IMR-90 (cell line): ENCODE measurements around the gene RPS19BP1. TPM values are rescaled to one million over a fixed set of nuclear protein-coding genes. Genes with fewer than 3 reads are reported as not detected.

ENCODE experiments used
- ATAC-seq: fragments of 200-7000 bp; cut with Tn5 transposase; 2 replicates; pipeline ENCODE4 v1.9.1; 2020; ENCODE audit warnings: low read depth, mild to moderate bottlenecking, moderate library complexity
- BruUV-seq: library from RNA; stranded (reverse); fragments of 400-500 nt; replicated peaks from 2 replicates; lab custom pipeline; 2021; lab: Mats Ljungman, UMichigan
- CTCF ChIA-PET: fragments of 300-600 bp; formaldehyde crosslinking; extraction: SDS; loops from one replicate; lab custom pipeline; 2021; ENCODE audit warnings: antibody characterized with exemption; lab: Yijun Ruan, JAX
- POLR2A ChIA-PET: fragments of 300-600 bp; sonication (Branson Sonifier 250); formaldehyde crosslinking; loops from one replicate; lab custom pipeline; 2022; ENCODE audit warnings: antibody characterized with exemption; ENCODE audit not compliant: unreplicated experiment; lab: Charles Lee
- DNase-seq: peaks from one replicate; pipeline ENCODE4 v3.0.0; 2013
- H2AFZ ChIP-seq: replicated peaks from 2 replicates; pipeline ENCODE3; 2013; ENCODE audit warnings: low read length, mild to moderate bottlenecking; ENCODE audit not compliant: poor library complexity
- H2AK5ac ChIP-seq: 2 replicates; pipeline ENCODE4 v1.6.1; 2013; ENCODE audit warnings: low read depth, low read length, inconsistent platforms
- H2AK9ac ChIP-seq: replicated peaks from 2 replicates; pipeline ENCODE3; 2013; ENCODE audit warnings: mild to moderate bottlenecking, low read depth, low read length, moderate library complexity; ENCODE audit not compliant: poor library complexity
- H2BK120ac ChIP-seq: 2 replicates; pipeline ENCODE4 v1.6.1; 2013; ENCODE audit warnings: low read depth, low read length, inconsistent platforms
- H2BK15ac ChIP-seq: 3 replicates; pipeline ENCODE4 v1.6.1; 2013; ENCODE audit warnings: low read depth, low read length, inconsistent platforms
- H2BK20ac ChIP-seq: 2 replicates; pipeline ENCODE4 v1.6.1; 2013; ENCODE audit warnings: low read depth, mild to moderate bottlenecking, inconsistent platforms, low read length, moderate library complexity
- H2BK5ac ChIP-seq: 2 replicates; pipeline ENCODE4 v1.6.1; 2013; ENCODE audit warnings: mild to moderate bottlenecking, low read depth, low read length, inconsistent platforms; ENCODE audit not compliant: poor library complexity, severe bottlenecking
- H3K14ac ChIP-seq: replicated peaks from 2 replicates; pipeline ENCODE4 v1.6.1; 2013; ENCODE audit warnings: low read depth, low read length, inconsistent platforms
- H3K18ac ChIP-seq: 2 replicates; pipeline ENCODE4 v1.6.1; 2013; ENCODE audit warnings: low read depth, low read length, control low read depth
- H3K23ac ChIP-seq: 2 replicates; pipeline ENCODE4 v1.6.1; 2013; ENCODE audit warnings: low read depth, low read length, inconsistent platforms
- H3K27ac ChIP-seq: 2 replicates; pipeline ENCODE4 v1.5.1; 2013; ENCODE audit warnings: mild to moderate bottlenecking, control low read depth, low read length; ENCODE audit not compliant: insufficient read depth
- H3K27me3 ChIP-seq: 2 replicates; pipeline ENCODE4 v1.6.1; 2013; ENCODE audit warnings: low read length; ENCODE audit not compliant: control insufficient read depth, insufficient read depth
- H3K36me3 ChIP-seq: 2 replicates; pipeline ENCODE4 v1.6.1; 2013; ENCODE audit warnings: low read length, mixed read lengths; ENCODE audit not compliant: control insufficient read depth, insufficient read depth
- H3K4ac ChIP-seq: 2 replicates; pipeline ENCODE4 v1.6.1; 2013; ENCODE audit warnings: low read depth, low read length, inconsistent platforms
- H3K4me1 ChIP-seq: 2 replicates; pipeline ENCODE4 v1.6.1; 2013; ENCODE audit warnings: low read length, mixed read lengths; ENCODE audit not compliant: control insufficient read depth, insufficient read depth
- H3K4me2 ChIP-seq: 2 replicates; pipeline ENCODE4 v1.6.1; 2013; ENCODE audit warnings: low read depth, mild to moderate bottlenecking, control low read depth, low read length, moderate library complexity
- H3K4me3 ChIP-seq: 2 replicates; pipeline ENCODE4 v1.5.1; 2013; ENCODE audit warnings: low read depth, mild to moderate bottlenecking, control low read depth, low read length, moderate library complexity; ENCODE audit not compliant: insufficient read depth
- H3K56ac ChIP-seq: 2 replicates; pipeline ENCODE4 v1.6.1; 2013; ENCODE audit warnings: low read length, inconsistent platforms; ENCODE audit not compliant: insufficient read depth; ENCODE audit errors: extremely low read depth
- H3K79me1 ChIP-seq, 2 experiments: 2 replicates each; pipeline ENCODE4 v1.6.1; 2013; ENCODE audit warnings: low read length in 2 of 2, inconsistent platforms in 1 of 2, low read depth in 1 of 2
- H3K9ac ChIP-seq: 2 replicates; pipeline ENCODE4 v1.6.1; 2013; ENCODE audit warnings: low read depth, low read length, control low read depth
- H3K9me1 ChIP-seq: 2 replicates; pipeline ENCODE4 v1.6.1; 2013; ENCODE audit warnings: low read length, inconsistent platforms; ENCODE audit not compliant: insufficient read depth
- H3K9me3 ChIP-seq: 2 replicates; pipeline ENCODE4 v1.6.1; 2013; ENCODE audit warnings: low read length; ENCODE audit not compliant: control insufficient read depth, insufficient read depth
- H4K20me1 ChIP-seq: 2 replicates; pipeline ENCODE4 v1.6.1; 2013; ENCODE audit warnings: low read length, inconsistent platforms; ENCODE audit not compliant: insufficient read depth
- H4K5ac ChIP-seq: 2 replicates; pipeline ENCODE4 v1.6.1; 2013; ENCODE audit warnings: mild to moderate bottlenecking, low read depth, low read length, control low read depth
- H4K8ac ChIP-seq, 2 experiments: 2 replicates each; pipeline ENCODE4 v1.6.1; 2013; ENCODE audit warnings: low read depth in 2 of 2, low read length in 2 of 2, control low read depth in 1 of 2, inconsistent platforms in 1 of 2
- H4K91ac ChIP-seq: 2 replicates; pipeline ENCODE4 v1.6.1; 2013; ENCODE audit warnings: low read depth, low read length, inconsistent platforms; ENCODE audit not compliant: insufficient read depth
- CEBPB ChIP-seq: IDR thresholded peaks from 2 replicates; pipeline ENCODE4 v1.6.1; 2012; ENCODE audit warnings: low read depth, low read length, improper control_type of control experiment
- CHD1 ChIP-seq: IDR thresholded peaks from 2 replicates; pipeline ENCODE4 v1.6.1; 2012; ENCODE audit warnings: low read depth, low read length, improper control_type of control experiment
- CTCF ChIP-seq: conservative IDR thresholded peaks from 2 replicates; pipeline ENCODE4 v1.5.1; 2012; ENCODE audit warnings: mild to moderate bottlenecking, low read depth, low read length, improper control_type of control experiment
- MXI1 ChIP-seq: IDR thresholded peaks from 2 replicates; pipeline ENCODE4 v1.6.1; 2012; ENCODE audit warnings: low read depth, mild to moderate bottlenecking, low read length, moderate library complexity, borderline replicate concordance
- RAD21 ChIP-seq: IDR thresholded peaks from 2 replicates; pipeline ENCODE4 v1.6.1; 2012; ENCODE audit warnings: low read length, improper control_type of control experiment
- USF2 ChIP-seq: fragments of 150-350 bp; IDR thresholded peaks from 2 replicates; pipeline ENCODE4 v1.6.1; 2017; ENCODE audit warnings: mild to moderate bottlenecking, antibody characterized with exemption, low read length, low read depth
- WGBS, 2 experiments: methylation state at CpG; one replicate each; pipeline versions ENCODE4 v1.1.5 to v1.1.7; 2013; ENCODE audit warnings: missing lambda C conversion rate in 2 of 2; ENCODE audit not compliant: insufficient read length in 1 of 2; ENCODE audit errors: extremely low coverage in 2 of 2; 5-methylcytosine and 5-hydroxymethylcytosine counted together
- dilution Hi-C: fragments of 300-500 bp; cut with HindIII; formaldehyde crosslinking; loops from one replicate; pipeline ENCODE4 v1.14.3; 2018; ENCODE audit warnings: low sequenced_read_pairs; ENCODE audit not compliant: unreplicated experiment
- in situ Hi-C: fragments of 300-500 bp; cut with MboI; formaldehyde crosslinking; loops from 3 replicates; pipeline ENCODE4 v1.14.3; 2019; ENCODE audit warnings: low sequenced_read_pairs, inconsistent platforms, mixed read lengths
- intact Hi-C: fragments of 100-400 bp; cut with micrococcal nuclease; formaldehyde crosslinking; loops from 2 replicates; pipeline ENCODE4 v1.10.0; 2022
- polyA plus RNA-seq, 3 experiments: library from polyadenylated mRNA; depleted of rRNA; stranded (reverse); fragments of >200 nt; gene quantifications; 2 replicates each; pipeline ENCODE4 v1.2.3, GENCODE V29; 2012; ENCODE audit warnings: low replicate concordance in 1 of 3
- total RNA-seq: library from RNA; depleted of rRNA; stranded (reverse); fragments of >200 nt; gene quantifications from 2 replicates; pipeline ENCODE4 v1.2.3, GENCODE V29; 2012

RPS19BP1 gene
- total and polyA plus RNA-seq, 2 of the 4 experiments (the other 2 are of a cell fraction) = 33.0 to 95.4 TPM

GRCh38 chr22:39502109-39502788 lies 30.3 kb downstream of the RPS19BP1 start, which contains the start of gene MIEF1 (continued):
- no peak; the same call in 1 of the 2 replicates for TF ChIP-seq CTCF

- ATAC-seq = no peak
- dilution Hi-C loops = no loop called here
These were observed 30.9 kb downstream of the RPS19BP1 start for GRCh38 chr22:39501644-39502108.

More at GRCh38 chr22:39501644-39502108, 30.9 kb downstream of the RPS19BP1 start:
- H3K56ac ChIP-seq = no peak overlapping the region
- H2BK120ac ChIP-seq = peak overlapping the region; percentile 54
- peak overlapping the region; percentile 75 for H3K4ac ChIP-seq
- no peak overlapping the region; the same call in 1 of the 2 replicates for H3K18ac ChIP-seq
- 0 out of 2 replicates have a peak, but pooled peaks cover 11% of the 10 kb centered on the region for H4K20me1 ChIP-seq
- WGBS, 2 experiments = 27% methylated on average over 12 of the region's 13 CpGs; no CpG with 5 or more reads in 1 of the 2 experiments
- H2BK15ac ChIP-seq = no peak overlapping the region; the same call in 2 of the 3 replicates
- no peaks in the 10 kb centered on the region for H3K27me3 ChIP-seq
- ChIA-PET POLR2A (interaction anchor here (0.6 to 0.9 kb wide), 3 partner anchors 18 to 27 kb away, joined by 3 to 23 read pairs (median 4); partner anchors contain the start of gene ATF4), CTCF (interaction anchor here (1.3 kb wide), 1 partner anchor 13 kb away, joined by 3 read pairs; no protein-coding TSS in a partner anchor)
- peak overlapping the region; percentile 38; the same call in 1 of the 2 replicates for H3K14ac ChIP-seq
- H2AK9ac ChIP-seq = peak overlapping the region; percentile 91
- H3K36me3 ChIP-seq = peaks cover 21% of the 10 kb centered on the region
- H2AK5ac ChIP-seq = peak overlapping the region; percentile 47; the same call in 1 of the 2 replicates
- in situ Hi-C loops = no loop called here
- peak overlapping the region; percentile 92 for H2AFZ ChIP-seq
- H3K79me1 ChIP-seq = peaks cover 19 to 49% of the 10 kb centered on the region in 2 experiments
- peak overlapping the region; percentile 47 for H3K4me3 ChIP-seq
- TF ChIP-seq CHD1 (no peak), CEBPB (no peak), MXI1 (no peak), CTCF (no peak), RAD21 (no peak), USF2 (no peak)
- H3K9me3 ChIP-seq = no peaks in the 10 kb centered on the region
- peak overlapping the region; percentile 84 for H3K4me2 ChIP-seq
- H4K5ac ChIP-seq = peak overlapping the region; percentile 44
- H3K23ac ChIP-seq = peak overlapping the region; percentile 11; the same call in 1 of the 2 replicates
- no peak overlapping the region; the same call in 1 of the 2 replicates for H4K91ac ChIP-seq
- H3K27ac ChIP-seq = peak overlapping the region; percentile 45; the same call in 1 of the 2 replicates
- intact Hi-C loops = loop anchor here (2.0 kb wide), 1 partner anchor 17 kb away; no protein-coding TSS in a partner anchor
- no peak overlapping the region for H2BK20ac ChIP-seq
- no TSS peak for BruUV-seq
- H3K4me1 ChIP-seq = peaks cover 10% of the 10 kb centered on the region
- peak overlapping the region; percentile 64 to 98; a peak in 3 of 4 replicates for H4K8ac ChIP-seq
- DNase-seq = no peak
- H2BK5ac ChIP-seq = no peak overlapping the region
- peak overlapping the region; percentile 61 for H3K9ac ChIP-seq
- peaks cover 6% of the 10 kb centered on the region for H3K9me1 ChIP-seq
